Dendritic cell treated with granulocyte-macrophage colony-stimulating factor and Interleukin-4, amounts not matched to agents 40 ng/mL and 50 ng/mL, for 4 days (primary cell): Measurements from ENCODE around the gene TBC1D10B.
A peak's percentile ranks its signal among the peaks of the same experiment; 100 is the strongest.
"Not testable (repeated sequence)": the region's sequence is repeated elsewhere in the genome, so short reads cannot be mapped to it uniquely, and the experiment has no call there.

Experiments used
- H3K27ac Mint-ChIP-seq: one replicate; pipeline ENCODE4 v1.8.0; 2022; ENCODE audit warnings: mild to moderate bottlenecking, mixed read lengths
- H3K27me3 Mint-ChIP-seq: one replicate; pipeline ENCODE4 v1.8.0; 2022; ENCODE audit warnings: mild to moderate bottlenecking, mixed read lengths
- H3K36me3 Mint-ChIP-seq: one replicate; pipeline ENCODE4 v1.8.0; 2022; ENCODE audit warnings: low read depth, mixed read lengths
- H3K4me1 Mint-ChIP-seq: one replicate; pipeline ENCODE4 v1.8.0; 2022; ENCODE audit warnings: low read depth, mixed read lengths
- H3K4me3 Mint-ChIP-seq: one replicate; pipeline ENCODE4 v1.8.0; 2022; ENCODE audit warnings: mild to moderate bottlenecking, moderate library complexity, mixed read lengths
- H3K9me3 Mint-ChIP-seq: one replicate; pipeline ENCODE4 v1.8.0; 2022; ENCODE audit warnings: mixed read lengths
- intact Hi-C: fragments of 100-400 bp; cut with micrococcal nuclease; formaldehyde crosslinking; loops from one replicate; pipeline ENCODE4 v1.15.0; 2022

TBC1D10B gene

DNA sequence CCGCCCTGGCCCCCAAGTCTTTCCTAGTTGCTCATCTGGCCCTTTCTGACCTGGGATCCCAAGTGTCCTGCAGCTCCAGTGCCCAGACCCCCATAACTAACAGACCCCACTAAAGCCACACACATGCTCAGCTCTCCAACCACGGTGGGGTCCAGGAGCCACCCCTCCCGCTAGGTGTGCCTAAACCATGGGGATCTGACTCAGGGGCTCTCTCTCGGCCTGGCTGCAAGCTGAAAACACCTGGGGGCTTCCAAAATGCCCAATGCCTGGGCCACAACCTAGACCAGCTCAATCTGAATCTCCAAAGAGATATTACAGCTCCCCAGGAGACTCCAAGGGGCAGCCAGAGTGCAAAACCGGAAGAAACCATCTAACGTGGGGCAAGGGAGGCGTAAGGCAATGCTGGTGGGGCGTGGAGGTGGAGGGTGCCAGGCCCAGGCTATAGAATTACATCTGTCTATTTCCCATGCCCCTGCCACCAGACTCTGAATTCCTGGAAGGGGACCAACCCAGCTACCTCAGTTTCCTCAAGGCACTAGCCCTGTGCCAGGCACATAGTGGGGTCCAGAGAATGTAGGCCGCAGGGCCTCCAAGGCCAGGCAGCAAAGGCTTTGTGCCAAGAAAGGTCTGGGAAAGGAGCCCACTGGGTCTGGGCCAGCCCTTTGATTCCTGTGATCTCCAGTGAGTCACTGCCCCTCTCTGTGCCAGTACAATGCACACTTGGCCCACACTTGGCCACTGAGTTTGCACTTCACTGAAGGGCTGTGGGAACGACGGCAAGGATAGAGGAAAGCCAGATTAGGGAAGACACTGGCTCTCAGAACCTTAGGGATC lies 18.5 kb downstream of the TBC1D10B start:
- no peaks in the 10 kb centered on the region for H3K27me3 Mint-ChIP-seq
- no peak overlapping the region for H3K4me3 Mint-ChIP-seq
- peaks cover 37% of the 10 kb centered on the region for H3K4me1 Mint-ChIP-seq
- peaks cover 81% of the 10 kb centered on the region for H3K36me3 Mint-ChIP-seq
- H3K27ac Mint-ChIP-seq: no peak overlapping the region
- H3K9me3 Mint-ChIP-seq: no peaks in the 10 kb centered on the region
- intact Hi-C loops: loop anchor here (5.0 kb wide), 1 partner anchor 55 kb away; the partner anchor contains the start of gene ZNF771

DNA sequence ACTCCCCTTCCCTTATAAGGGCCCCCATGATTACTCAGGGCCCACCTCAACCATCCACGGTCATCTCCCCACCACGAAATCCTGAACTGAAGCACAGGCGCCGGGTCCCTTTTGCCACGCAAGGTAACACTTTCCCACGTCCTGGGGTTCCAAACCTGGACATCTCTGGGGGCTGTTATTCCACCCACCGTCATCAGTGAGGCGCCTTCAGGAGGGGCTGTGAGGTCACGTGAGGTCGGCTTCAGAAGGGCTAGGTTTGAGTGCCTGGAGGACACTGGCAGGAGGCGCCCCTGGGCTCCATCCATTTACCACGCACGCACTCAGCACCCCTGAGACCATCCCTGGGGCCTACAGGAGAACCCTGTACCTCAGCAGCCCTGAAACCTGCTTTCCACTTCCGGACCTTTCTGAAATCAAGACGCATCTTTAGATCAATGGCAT lies 19.3 kb downstream of the TBC1D10B start:
- Mint-ChIP-seq H3K27me3 (no peaks in the 10 kb centered on the region), H3K27ac (no peak overlapping the region), H3K36me3 (peaks cover 73% of the 10 kb centered on the region), H3K9me3 (no peaks in the 10 kb centered on the region), H3K4me1 (peaks cover 29% of the 10 kb centered on the region), H3K4me3 (no peak overlapping the region)
- intact Hi-C loops: loop anchor here (5.0 kb wide), 1 partner anchor 56 kb away; the partner anchor contains the start of gene ZNF771

DNA sequence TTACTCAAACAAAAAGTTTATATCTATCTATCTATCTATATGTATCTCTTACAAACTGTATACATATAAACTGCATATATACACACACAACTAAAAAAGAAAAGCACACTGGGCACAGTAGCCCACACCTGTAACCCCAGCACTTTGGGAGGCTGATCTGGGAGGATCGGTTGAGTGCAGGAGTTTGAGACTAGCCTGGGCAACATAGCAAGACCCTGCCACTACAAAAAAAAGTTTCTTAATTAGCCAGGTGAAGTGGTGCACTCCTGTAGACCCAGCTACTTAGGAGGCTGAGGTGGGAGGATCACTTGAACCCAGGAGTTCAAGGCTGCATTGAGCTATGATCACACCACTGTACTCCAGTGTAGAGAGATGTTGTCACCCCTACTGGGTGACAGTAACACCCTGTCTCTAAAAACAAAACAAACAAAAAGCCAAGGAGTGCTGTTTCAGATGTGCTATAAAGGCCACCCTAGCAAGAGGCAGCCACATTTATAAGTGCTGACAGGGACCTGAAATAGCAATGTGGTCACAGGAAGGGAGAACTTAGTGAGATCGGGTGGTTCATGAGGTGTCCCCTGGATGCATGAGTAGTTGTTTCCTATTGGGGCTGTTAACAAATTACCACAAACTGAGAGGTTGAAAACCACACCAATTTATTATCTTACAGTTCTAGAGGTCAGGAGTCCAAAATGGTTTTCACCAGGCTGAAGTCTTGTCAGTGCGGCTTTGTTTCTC lies 20.0 kb downstream of the TBC1D10B start:
- intact Hi-C loops: loop anchor here (5.0 kb wide), 1 partner anchor 57 kb away; the partner anchor contains the start of gene ZNF771
- Mint-ChIP-seq H3K4me1 (peaks cover 22% of the 10 kb centered on the region), H3K4me3 (no peak overlapping the region), H3K36me3 (peaks cover 66% of the 10 kb centered on the region), H3K9me3 (no peaks in the 10 kb centered on the region), H3K27me3 (no peaks in the 10 kb centered on the region), H3K27ac (peak overlapping the region; percentile 28)

DNA sequence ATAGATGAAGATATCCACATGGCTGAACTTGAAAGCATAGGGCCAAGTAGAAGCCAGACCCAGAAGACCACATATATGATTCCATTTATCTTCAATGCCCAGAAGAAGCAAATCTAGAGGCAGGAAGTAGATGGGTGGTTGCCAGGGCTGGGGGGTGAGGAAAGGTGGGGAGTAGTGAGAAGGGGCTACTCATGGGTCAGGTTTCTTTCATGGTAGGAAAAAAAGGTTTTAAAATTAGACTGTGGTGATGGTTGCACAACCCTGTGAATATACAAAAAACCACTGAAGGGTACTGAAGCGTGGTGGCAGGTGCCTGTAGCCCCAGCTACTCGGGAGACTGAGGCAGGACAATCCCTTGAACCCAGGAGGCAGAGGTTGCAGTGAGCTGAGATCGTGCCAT lies 20.6 kb downstream of the TBC1D10B start:
- Mint-ChIP-seq H3K9me3 (no peaks in the 10 kb centered on the region), H3K4me3 (no peak overlapping the region), H3K27me3 (no peaks in the 10 kb centered on the region), H3K4me1 (peaks cover 22% of the 10 kb centered on the region), H3K36me3 (peaks cover 60% of the 10 kb centered on the region), H3K27ac (no peak overlapping the region)
- intact Hi-C loops: loop anchor here (5.0 kb wide), 1 partner anchor 58 kb away; the partner anchor contains the start of gene ZNF771

DNA sequence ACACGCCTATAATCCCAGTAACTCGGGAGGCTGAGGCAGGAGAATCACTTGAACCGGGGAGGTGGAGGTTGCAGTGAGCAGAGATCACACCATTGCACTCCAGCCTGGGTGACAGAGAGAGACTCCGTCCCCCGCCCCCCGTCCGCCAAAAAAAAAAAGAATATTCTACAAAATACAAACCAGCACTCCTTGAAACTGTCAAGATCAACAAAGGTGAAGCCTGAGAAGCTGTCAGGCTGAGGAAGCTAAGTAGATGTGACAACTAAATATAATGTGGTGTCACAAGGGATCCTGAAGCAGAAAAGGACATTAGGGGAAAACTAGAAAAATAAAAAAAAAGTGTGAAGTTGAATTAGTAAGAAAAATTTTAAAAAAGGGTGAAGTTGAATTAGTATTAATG lies 21.4 kb downstream of the TBC1D10B start:
- Mint-ChIP-seq H3K4me3 (no peak overlapping the region), H3K27me3 (no peaks in the 10 kb centered on the region), H3K27ac (no peak overlapping the region), H3K9me3 (no peaks in the 10 kb centered on the region), H3K36me3 (peaks cover 52% of the 10 kb centered on the region), H3K4me1 (peaks cover 16% of the 10 kb centered on the region)
- intact Hi-C loops: no loop called here

DNA sequence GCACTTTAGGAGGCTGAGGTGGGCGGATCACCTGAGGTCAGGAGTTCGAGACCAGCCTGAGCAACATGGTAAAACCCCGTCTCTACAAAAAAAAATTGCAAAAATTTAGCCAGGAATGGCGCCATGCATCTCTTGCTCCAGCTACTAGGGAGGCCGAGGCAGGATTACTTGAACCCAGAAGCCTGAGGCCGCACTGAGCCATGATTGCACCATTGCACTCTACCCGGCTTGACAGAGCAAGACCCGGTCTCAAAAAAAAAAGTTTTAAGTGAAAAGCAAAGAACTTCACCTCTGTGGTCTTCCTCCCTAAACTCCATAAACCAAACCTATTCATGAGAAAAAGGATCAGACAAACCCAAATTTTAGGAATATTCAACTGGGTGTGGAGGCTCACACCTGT lies 22.2 kb downstream of the TBC1D10B start:
- H3K27ac Mint-ChIP-seq: no peak overlapping the region
- H3K4me3 Mint-ChIP-seq: no peak overlapping the region
- peaks cover 8% of the 10 kb centered on the region for H3K4me1 Mint-ChIP-seq
- H3K9me3 Mint-ChIP-seq: no peaks in the 10 kb centered on the region
- intact Hi-C loops: no loop called here
- H3K36me3 Mint-ChIP-seq: peaks cover 44% of the 10 kb centered on the region
- H3K27me3 Mint-ChIP-seq: no peaks in the 10 kb centered on the region

DNA sequence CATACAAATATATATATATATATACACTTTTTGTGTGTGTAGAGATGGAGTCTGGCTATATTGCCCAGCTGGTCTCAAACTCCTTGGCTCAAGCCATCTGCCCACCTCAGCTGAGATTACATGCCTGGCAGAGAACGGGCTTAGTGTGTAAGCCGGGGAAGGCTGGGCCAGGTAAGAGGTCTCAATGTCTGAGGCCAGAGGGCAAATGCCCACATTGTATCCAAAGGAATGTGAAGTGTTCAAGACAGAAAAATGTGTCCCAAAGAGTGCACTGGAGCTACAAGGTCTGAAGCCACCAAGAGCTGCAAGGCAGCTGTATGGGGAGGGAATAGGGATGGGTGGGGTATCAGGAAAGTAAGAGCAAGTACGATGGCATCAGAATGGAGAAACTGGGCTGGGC lies 24.0 kb downstream of the TBC1D10B start:
- Mint-ChIP-seq H3K27me3 (no peaks in the 10 kb centered on the region), H3K4me1 (peaks cover 6% of the 10 kb centered on the region), H3K4me3 (no peak overlapping the region), H3K27ac (no peak overlapping the region), H3K9me3 (no peaks in the 10 kb centered on the region), H3K36me3 (peaks cover 26% of the 10 kb centered on the region)
- intact Hi-C loops: no loop called here

DNA sequence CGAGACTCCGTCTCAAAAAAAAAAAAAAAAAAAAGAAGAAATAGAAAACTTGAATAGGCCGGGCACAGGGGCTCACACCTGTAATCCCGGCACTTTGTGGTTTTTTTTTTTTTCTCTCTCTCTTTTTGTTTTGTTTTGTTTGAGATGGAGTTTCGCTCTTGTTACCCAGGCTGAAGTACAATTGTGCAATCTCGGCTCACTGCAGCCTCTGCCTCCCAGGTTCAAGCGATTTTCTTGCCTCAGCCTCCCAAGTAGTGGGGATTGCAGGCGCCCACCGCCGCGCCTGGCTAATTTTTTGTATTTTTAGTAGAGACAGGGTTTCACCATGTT lies 26.8 kb downstream of the TBC1D10B start:
- H3K4me1 Mint-ChIP-seq, H3K36me3 Mint-ChIP-seq, H3K4me3 Mint-ChIP-seq, intact Hi-C loops, H3K27me3 Mint-ChIP-seq, H3K27ac Mint-ChIP-seq, H3K9me3 Mint-ChIP-seq: not testable (repeated sequence)

DNA sequence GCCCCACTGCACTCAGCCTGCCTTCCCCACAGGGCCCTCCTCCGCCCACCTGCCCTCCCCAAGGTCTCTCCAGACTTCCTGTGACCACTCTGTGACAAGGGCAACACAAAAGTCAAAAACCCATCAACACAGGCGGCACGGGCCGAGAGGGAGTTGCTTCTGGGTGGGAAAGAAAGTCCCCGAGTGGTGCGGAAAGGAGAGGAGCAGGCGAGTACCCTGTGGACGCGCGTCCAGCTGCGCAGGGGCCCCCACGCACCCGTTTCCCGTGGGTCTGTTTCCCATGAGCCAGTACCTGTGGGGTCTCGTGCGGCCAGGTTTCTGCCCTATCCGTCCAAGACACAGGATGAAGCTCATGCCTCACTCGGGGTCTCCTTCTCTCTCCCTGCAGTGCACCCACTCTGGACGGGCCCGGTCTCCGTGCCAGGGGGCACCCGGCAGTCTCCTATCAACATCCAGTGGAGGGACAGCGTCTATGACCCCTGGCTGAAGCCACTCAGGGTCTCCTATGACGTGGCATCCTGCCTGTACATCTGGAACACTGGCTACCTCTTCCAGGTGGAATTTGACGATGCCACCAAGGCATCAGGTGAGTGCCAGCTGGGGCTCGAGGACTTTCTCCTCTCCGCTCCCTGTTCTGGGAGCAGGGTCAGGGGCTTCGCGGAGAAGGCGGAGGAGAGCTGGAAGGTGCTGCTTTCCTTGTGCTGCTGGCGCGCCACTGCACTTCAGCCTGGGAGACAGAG lies 27.4 kb downstream of the TBC1D10B start:
- no peak overlapping the region for H3K27ac Mint-ChIP-seq
- H3K9me3 Mint-ChIP-seq: no peaks in the 10 kb centered on the region
- no peaks in the 10 kb centered on the region for H3K27me3 Mint-ChIP-seq
- no peaks in the 10 kb centered on the region for H3K4me1 Mint-ChIP-seq
- intact Hi-C loops: no loop called here
- no peak overlapping the region for H3K4me3 Mint-ChIP-seq
- H3K36me3 Mint-ChIP-seq: no peaks in the 10 kb centered on the region

DNA sequence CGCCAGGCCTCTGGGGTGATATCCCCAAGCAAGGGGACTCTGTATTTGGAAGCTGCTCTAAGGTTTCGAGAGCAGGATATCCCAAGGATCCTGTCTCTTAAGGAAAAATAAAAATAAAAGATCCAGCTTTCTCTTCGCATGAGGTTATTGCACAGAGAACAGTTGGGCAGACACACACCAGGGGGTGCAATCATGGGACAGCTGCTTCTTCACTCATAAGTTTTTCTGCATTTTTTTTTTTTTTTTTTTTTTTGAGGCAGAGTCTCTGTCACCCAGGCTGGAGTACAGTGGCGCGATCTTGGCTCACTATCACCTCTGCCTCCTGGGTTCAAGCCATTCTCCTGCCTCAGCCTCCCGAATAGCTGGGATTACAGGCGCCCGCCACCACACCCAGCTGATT lies 28.3 kb downstream of the TBC1D10B start:
- H3K4me3 Mint-ChIP-seq, H3K4me1 Mint-ChIP-seq, intact Hi-C loops, H3K9me3 Mint-ChIP-seq, H3K27me3 Mint-ChIP-seq, H3K27ac Mint-ChIP-seq, H3K36me3 Mint-ChIP-seq: not testable (repeated sequence)

DNA sequence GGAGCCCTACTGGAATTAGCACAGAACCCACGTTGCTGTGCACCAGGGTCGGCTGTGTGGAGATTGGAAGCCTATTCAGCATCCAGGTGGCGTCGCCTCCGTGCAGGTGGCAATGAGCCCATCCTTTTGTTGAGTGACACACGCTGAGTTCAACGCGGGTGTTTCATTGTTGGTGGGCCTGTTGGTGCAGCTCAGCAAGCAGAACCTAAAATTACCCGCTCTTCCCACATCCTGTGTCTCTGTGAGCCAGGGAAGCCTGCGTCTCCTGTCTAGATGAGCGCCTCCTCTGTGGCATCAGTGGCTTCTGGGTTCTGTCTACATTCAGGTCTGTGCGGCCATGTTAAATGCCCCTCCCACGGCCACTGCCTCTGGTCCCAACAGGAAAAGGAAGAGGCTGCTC lies 29.7 kb downstream of the TBC1D10B start:
- Mint-ChIP-seq H3K36me3 (no peaks in the 10 kb centered on the region), H3K27ac (no peak overlapping the region), H3K4me1 (peaks cover 16% of the 10 kb centered on the region), H3K27me3 (no peaks in the 10 kb centered on the region), H3K9me3 (no peaks in the 10 kb centered on the region), H3K4me3 (no peak overlapping the region)
- intact Hi-C loops: no loop called here

DNA sequence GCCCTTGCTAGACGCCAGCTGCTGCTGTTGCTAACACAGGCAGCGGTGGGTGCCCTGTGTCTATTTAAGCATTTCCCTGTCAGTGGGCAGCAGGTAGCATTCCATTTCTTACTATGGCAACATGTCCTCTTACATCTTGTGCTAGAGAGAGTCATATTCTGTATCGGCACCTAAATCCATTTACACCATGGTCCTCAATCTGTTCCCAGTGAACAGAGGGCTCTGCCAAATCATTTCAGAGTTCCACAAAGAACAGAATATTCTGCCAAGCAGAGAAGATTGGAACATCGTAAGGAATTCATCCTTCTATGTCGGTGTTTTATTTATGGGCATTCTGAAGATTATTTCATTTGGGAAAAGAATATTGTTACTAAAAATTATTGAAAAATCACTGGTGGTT lies 31.6 kb downstream of the TBC1D10B start:
- Mint-ChIP-seq H3K36me3 (peaks cover 12% of the 10 kb centered on the region), H3K4me1 (peaks cover 19% of the 10 kb centered on the region)
- H3K27me3 Mint-ChIP-seq, intact Hi-C loops, H3K4me3 Mint-ChIP-seq, H3K27ac Mint-ChIP-seq, H3K9me3 Mint-ChIP-seq: not testable (repeated sequence)

DNA sequence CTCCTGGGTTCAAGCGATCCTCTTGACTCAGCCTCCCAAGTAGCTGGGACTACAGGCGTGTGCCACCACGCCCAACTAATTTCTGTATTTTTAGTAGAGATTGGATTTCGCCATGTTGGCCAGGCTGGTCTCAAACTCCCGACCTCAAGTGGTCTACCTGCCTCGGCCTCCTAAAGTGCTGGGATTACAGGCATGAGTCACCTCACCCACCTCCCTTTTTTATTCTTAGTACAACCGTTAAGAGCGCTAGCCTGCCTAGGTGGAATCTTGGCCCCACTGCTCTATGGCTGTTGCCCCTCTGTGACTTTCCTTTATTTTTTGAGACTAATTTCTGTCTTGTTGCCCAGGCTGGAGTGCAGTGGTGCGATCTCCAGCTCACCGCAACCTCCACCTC lies 32.3 kb downstream of the TBC1D10B start:
- H3K9me3 Mint-ChIP-seq, H3K4me3 Mint-ChIP-seq, H3K27ac Mint-ChIP-seq, H3K27me3 Mint-ChIP-seq, intact Hi-C loops: not testable (repeated sequence)
- H3K36me3 Mint-ChIP-seq: peaks cover 12% of the 10 kb centered on the region
- H3K4me1 Mint-ChIP-seq: peaks cover 19% of the 10 kb centered on the region
